GM12891 (cell line): ENCODE measurements around the gene AKR7A2.
"Not testable (repeated sequence)": the region's sequence is repeated elsewhere in the genome, so short reads cannot be mapped to it uniquely, and the experiment has no call there.

Experiments used
- DNase-seq: peaks from one replicate; pipeline ENCODE4 v3.0.0; 2011; ENCODE audit warnings: low spot score; ENCODE audit not compliant: insufficient read length
- FAIRE-seq: peaks from 2 replicates; lab custom pipeline; 2011; peaks lifted over from hg19 to GRCh38; lab: Jason Lieb, UNC
- PAX5 ChIP-seq: IDR thresholded peaks from 2 replicates; pipeline ENCODE4 v1.6.1; 2011; ENCODE audit warnings: low read length, moderate library complexity, mild to moderate bottlenecking; ENCODE audit not compliant: insufficient read depth, severe bottlenecking
- POLR2A ChIP-seq: IDR thresholded peaks from 2 replicates; pipeline ENCODE4 v1.6.1; 2011; ENCODE audit warnings: low read depth, low read length, control low read depth
- POLR2AphosphoS5 ChIP-seq: IDR thresholded peaks from 2 replicates; pipeline ENCODE4 v1.6.1; 2011; ENCODE audit warnings: low read depth, low read length, control low read depth
- POU2F2 ChIP-seq: IDR thresholded peaks from 2 replicates; pipeline ENCODE4 v1.6.1; 2011; ENCODE audit warnings: low read depth, mild to moderate bottlenecking, control low read depth, low read length, moderate library complexity
- SPI1 ChIP-seq: IDR thresholded peaks from 2 replicates; pipeline ENCODE4 v1.6.1; 2011; ENCODE audit warnings: low read depth, low read length, control low read depth
- TAF1 ChIP-seq: IDR thresholded peaks from 2 replicates; pipeline ENCODE4 v1.6.1; 2011; ENCODE audit warnings: low read depth, low read length, control low read depth

The AKR7A2 gene

DNA sequence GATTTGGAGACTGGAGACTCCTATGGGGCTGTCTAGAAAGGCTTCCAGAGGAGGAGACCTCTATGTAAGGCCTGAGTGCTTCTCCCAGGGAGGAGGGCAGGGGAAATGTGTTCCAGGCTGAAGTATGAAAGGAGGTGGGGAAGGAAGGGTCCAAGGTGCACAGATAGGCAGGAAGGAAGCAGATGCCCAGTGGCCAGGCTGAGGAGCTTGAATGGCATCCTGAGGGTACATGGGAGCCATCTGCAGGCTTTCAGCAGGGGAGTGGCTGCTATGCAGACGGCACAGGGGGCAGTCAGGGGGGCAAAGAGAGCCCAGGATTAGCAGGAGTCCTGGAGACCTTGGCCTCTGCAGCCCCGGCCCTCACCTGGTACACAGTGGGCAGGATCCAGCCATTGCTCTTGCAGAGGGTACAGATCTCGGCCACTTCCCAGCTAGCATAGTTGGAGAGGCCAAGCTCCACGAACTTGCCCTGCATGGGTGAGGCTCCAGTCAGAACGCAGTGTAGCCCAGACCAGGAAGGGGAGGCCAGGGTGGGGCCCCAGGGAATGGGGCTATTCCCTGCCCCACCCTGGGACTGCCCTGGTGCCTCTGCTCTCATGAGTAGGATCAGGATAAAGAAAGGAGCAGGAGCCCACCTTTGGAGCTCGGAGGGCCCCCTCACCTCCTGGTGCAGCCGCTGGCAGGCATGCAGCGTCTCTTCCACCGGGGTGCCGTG lies 4.0 kb downstream of the AKR7A2 start:
- TF ChIP-seq POU2F2 (no peak), SPI1 (no peak), POLR2AphosphoS5 (no peak), POLR2A (no peak), PAX5 (no peak), TAF1 (no peak)
- DNase-seq (no peak), FAIRE-seq (no peak)

DNA sequence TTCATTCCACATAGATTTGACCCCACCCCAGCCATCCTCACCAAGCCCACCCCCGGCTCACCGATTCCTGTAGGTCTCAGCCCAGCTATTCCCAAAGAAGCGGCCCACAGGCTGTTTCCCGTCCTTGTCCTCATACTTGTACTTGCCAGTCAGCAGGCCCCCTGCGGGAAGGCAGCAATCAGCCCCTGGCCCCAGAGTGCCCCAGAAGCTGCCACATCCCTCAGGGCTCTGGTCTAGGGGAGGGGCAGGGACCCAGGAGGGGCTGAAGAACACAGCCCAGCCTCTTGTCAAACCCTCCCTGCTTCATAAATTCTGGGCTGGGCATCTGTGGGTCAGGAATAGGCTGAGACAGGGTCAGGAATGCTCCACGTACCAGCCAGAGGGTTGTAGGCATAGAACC lies 5.0 kb downstream of the AKR7A2 start:
- DNase-seq, result no peak
- TF ChIP-seq POLR2AphosphoS5, result no peak
- no peak for TF ChIP-seq PAX5
- no peak for TF ChIP-seq TAF1
- TF ChIP-seq POU2F2, result no peak
- TF ChIP-seq SPI1, result no peak
- no peak for TF ChIP-seq POLR2A
- FAIRE-seq, result no peak

DNA sequence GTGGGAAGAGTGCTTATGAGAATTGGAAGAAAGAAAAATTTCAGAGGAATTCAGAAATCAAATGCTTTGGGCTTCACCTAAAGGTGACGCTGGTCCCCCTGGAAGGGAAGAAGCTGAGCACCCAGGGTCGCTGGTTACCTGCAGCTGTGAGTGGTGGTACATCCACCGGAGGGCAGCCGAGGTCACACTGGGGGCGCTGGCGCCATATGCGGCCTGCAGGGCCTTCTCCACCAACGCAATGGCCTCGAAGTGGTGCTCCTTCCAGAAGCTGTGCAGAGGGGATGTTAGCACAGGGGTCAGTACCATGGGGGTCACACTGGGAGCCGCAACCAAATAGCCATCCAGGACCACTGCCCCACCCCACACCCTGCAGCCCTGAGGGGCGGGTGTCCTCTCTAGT lies 6.1 kb downstream of the AKR7A2 start:
- FAIRE-seq (no peak), DNase-seq (no peak)
- TF ChIP-seq TAF1 (no peak), SPI1 (no peak), POU2F2 (no peak), PAX5 (no peak), POLR2AphosphoS5 (no peak), POLR2A (no peak)

DNA sequence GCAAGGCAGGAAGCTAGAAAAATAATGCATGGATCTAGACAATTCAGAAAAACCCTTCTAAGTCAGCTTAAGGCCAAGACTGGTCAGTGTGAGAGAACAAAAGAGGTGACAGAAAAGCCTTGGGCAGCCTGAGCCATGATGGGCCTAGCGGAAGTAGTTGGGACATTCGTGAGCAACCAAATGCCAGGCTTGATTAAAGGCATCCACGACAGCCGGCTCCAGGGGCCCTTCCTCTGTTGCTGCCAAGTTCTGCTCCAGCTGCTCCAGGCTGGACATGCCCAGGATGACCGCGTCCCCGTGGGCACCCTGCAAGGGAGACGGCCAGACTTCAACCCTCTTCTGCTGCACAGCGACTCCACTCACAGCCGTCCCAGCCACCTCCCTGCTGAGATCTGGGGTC lies 7.9 kb downstream of the AKR7A2 start:
- FAIRE-seq, DNase-seq: not testable (repeated sequence)

DNA sequence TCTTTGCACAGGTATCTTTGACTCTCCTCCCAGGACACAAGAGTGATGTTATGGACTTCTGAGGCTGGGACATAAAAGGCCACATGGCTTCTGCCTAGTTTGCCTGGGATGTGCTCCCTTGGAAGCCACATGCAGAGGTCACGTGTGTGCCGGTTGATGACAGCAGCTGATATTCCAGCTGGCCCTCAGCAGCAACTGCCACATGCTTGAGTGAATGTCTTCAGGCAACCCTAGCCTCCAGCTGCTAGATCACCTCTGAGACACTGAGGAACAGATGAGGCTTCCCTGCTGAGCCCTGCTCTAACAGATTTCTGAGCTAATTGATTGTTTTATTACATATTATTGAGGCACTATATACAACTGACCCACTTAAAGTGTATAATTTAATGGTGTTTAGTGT lies 11.7 kb downstream of the AKR7A2 start:
- no peak for TF ChIP-seq TAF1
- TF ChIP-seq SPI1, result no peak
- no peak for TF ChIP-seq PAX5
- TF ChIP-seq POLR2A, result no peak
- TF ChIP-seq POLR2AphosphoS5, result no peak
- no peak for TF ChIP-seq POU2F2
- DNase-seq, result no peak
- FAIRE-seq, result no peak

DNA sequence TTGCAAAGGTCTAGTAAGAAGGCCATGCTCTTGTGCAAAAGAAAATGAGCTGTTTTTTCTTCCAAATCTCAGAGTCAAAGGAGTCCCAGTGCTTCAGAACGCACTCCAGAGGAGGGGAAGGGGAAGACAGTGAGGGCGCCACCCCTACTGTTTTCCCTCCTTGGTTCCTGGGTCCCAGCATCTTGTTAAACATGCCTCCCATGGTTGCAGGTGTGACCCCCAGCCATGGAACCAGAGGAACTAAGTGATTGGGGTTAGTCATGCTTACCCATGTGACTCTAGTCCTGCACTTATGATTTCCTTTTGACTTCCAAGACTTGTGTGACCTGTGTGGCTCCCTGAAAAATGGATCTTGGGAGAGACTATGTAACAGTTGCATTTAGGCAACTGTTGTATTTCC lies 17.3 kb downstream of the AKR7A2 start:
- FAIRE-seq (no peak), DNase-seq (no peak)
- TF ChIP-seq TAF1 (no peak), SPI1 (no peak)

DNA sequence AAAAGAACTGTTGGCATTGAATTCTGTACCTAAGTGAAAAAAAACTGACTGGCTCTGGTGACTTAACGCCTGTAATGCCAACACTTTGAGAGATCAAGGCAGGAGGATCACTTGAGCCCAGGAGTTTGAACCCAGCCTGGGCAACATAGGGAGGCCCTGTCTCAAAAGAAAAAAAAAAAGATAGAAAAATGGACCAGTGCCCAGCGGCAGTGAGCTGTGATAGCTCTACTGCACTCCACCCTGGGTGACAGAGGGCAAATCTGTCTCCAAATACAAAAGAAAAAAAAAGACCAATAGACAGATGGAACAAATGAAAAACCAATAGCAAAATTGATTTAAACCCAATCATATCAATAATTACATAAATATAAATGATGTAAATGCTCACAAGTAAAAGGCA lies 22.7 kb downstream of the AKR7A2 start:
- TF ChIP-seq TAF1 (no peak), SPI1 (no peak), PAX5 (no peak), POLR2A (no peak), POU2F2 (no peak), POLR2AphosphoS5 (no peak)
- FAIRE-seq (no peak), DNase-seq (no peak)

DNA sequence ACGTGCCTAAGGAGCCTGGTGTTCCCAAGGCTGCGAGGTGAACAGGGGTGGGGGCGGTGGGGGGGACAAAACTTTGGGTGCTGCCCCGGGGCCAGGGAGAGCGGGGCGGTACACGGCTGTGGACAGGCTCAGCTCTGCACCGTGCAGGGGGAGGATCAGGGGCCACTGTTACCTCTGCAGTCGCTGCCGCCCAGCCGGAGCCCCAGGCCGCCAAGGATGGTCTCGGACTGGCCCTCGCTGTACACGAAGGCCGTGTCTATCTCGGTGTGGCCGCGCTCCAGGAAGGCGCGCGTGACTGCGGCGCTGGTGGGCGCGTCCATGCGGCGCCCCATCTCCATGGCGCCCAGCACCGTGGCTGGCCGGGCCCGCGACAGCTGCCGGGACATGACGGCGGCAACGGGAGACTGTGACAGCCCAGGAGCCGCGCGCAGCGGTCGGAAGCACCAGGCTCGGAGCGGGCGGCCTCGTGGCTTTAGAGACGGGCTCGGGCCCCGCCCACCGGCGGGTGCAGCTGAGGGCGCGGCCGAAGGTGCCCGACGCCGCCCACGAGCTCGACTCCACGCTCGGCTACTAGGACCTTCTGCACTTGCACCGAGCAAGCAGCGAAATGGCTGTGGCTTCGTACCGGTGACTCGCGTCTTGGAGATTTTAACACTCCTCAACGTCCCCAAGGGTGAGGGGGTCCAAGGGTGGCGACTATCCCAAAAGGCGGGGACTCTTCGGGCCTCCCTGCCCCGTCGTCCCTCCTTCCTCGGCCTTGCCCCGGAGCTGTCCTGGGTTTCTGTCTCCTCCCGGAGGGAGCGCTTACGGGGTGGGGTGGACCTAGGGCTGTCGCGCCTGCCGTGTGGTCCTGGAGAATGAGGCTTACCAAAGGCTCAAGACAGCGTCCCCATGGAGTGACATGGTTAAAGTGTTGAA lies 23.4 kb downstream of the AKR7A2 start, which contains the start of gene AKR7A3:
Gene AKR7A3 (minus strand): TSS at position 447 of the 918 bp plus-strand sequence. CDS start 61 bp downstream, at position 386.
- peak; percentile 89 for FAIRE-seq
- DNase-seq, result peak; percentile 55

DNA sequence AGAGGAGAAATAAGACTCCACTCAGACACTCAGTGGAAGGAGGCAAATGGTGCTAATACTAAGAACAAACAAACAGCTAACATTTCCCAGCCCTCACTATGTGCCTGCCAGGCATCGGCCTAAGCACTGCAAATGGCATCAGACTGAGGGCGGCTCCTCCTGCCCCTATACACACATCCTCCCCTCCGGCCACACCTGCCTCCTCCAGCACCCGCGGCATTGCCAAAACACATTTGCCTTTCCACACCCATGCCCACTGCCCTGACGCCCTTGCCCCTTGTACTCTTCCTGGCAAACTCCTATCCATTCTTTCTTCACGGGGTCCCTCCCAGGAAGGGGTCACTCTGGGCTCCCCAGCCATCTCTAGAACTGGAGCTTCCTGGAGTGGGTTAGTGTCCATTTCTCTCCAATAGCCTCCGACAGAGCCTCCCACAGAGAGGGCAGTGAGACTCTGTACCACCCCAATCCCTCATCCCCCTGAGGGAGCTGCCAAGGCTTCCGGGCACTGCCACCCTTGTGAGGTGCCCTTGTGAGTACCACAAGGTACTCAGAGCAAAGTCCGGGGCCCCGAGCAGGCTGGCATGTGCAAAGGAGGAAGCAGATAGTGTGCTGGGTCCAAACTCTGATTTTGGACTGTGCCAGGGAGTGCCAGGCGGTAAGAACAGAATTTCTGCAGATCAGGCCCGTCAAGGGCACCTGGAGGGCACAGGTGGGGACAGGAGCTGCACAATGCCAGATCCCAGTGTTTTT lies 24.3 kb downstream of the AKR7A2 start:
- FAIRE-seq, result no peak
- TF ChIP-seq SPI1 (no peak), POLR2AphosphoS5 (no peak), TAF1 (no peak), POU2F2 (no peak), POLR2A (no peak), PAX5 (no peak)
- no peak for DNase-seq

DNA sequence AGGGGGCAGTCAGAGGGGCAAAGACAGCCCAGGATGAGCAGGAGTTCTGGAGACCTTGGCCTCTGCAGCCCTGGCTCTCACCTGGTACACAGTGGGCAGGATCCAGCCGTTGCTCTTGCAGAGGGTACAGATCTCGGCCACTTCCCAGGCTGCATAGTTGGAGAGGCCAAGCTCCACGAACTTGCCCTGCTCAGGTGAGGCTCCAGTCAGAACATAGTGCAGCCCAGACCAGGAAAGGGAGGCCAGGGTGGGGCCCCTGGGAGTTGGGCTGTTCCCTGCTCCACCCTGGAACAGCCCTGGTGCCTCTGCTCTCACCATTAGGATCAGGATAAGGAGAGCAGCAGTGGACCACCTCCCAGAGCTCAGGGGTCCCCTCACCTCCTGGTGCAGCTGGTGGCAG lies 26.1 kb downstream of the AKR7A2 start:
- not testable (repeated sequence) for DNase-seq, FAIRE-seq

DNA sequence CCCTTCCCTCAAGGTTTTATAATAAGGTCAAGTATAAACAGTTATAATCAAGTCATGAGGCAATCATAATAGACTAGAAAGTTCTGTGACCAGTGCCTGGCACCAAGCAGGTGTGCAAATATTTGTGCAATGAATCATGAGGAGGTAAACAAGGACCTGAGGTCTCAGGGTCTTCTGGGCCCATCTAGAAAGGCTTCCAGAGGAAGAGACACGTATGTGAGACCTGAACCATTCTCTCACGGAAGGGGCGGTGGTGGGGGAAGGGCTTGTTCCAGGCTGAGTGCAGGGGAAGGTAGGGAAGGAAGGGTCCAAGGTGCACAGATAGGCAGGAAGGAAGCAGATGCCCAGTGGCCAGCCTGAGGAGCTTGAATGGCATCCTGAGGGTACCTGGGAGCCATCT lies 26.6 kb downstream of the AKR7A2 start:
- not testable (repeated sequence) for DNase-seq, FAIRE-seq
